ENCODE results near the gene TCERG1L. TPM values are rescaled to one million over a fixed set of nuclear protein-coding genes. Genes with fewer than 3 reads are reported as not detected.

TCERG1L gene
- total and polyA plus RNA-seq, 9 of the 15 experiments (the other 6 are each of a cell fraction or from before 2014, with no cell fraction given) = not detected

DNA sequence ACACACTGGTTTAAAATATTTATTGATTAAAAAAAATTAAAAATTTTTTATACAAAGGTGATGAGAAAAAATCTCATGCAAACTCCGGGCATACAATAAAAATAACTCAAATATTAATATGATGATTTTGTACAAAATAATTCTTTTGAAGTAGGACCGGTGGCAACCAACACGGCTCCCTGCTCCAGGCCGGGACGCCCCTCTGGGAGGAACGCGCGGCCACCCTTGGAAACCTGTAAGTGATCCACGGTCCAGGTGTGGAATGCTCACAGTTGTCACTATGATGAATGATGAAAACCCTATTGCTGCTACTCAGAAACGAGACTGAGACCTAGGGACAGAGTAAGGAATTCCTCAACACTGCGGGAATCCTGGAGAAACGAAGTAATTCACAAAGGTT lies 219.1 kb downstream of the TCERG1L start (continued):
- TF ChIP-seq, protein P1, sequence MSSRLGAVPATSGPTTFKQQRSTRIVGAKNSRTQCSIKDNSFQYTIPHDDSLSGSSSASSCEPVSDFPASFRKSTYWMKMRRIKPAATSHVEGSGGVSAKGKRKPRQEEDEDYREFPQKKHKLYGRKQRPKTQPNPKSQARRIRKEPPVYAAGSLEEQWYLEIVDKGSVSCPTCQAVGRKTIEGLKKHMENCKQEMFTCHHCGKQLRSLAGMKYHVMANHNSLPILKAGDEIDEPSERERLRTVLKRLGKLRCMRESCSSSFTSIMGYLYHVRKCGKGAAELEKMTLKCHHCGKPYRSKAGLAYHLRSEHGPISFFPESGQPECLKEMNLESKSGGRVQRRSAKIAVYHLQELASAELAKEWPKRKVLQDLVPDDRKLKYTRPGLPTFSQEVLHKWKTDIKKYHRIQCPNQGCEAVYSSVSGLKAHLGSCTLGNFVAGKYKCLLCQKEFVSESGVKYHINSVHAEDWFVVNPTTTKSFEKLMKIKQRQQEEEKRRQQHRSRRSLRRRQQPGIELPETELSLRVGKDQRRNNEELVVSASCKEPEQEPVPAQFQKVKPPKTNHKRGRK (tag; IDR thresholded peaks at IDR 0.05) = no peak
- TF ChIP-seq ZKSCAN1 (IDR thresholded peaks at IDR 0.05; ENCODE audit: low read depth, low read length) (no peak), CTBP1 (IDR thresholded peaks at IDR 0.05; ENCODE audit: borderline replicate concordance) (no peak), STAG1 (CRISPR knock-in tag; IDR thresholded peaks at IDR 0.05; ENCODE audit: borderline replicate concordance) (no peak), SMAD2 (IDR thresholded peaks at IDR 0.05; ENCODE audit: low read depth, low read length) (no peak), ZFPM2 (CRISPR knock-in tag; IDR thresholded peaks at IDR 0.05) (no peak)

DNA sequence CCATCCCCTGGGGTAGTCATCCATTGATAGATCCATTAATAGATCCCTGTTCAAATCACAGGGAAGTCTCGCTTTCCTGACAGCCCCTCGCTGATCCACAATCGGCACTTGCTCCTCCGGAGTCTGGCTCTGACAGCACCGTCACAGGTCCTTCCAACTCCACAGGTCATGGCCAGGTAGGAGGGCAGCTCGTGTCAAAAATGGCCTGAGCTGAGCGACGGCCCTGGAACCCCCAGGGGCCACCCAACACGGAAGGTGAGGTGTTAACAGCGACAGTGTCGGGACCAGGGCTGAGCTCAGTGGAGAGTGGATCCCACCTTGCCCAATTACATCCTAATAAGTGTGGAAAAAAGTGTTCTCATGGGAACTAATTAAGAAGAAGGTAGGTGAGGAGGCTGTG lies 219.8 kb downstream of the TCERG1L start:
- DNase-seq (ENCODE audit: extremely low read depth in 1 of 4, low spot score in 3 of 4) (no peak), FAIRE-seq (no peak), ATAC-seq (no peak)
- Histone ChIP-seq H3K9ac (ENCODE audit: insufficient read depth in 1 of 2, low read depth in 2 of 2, low read length in 2 of 2) (no peak overlapping the region), H3K4me2 (ENCODE audit: insufficient read depth, low read length) (no peak overlapping the region), H3K27ac (ENCODE audit: extremely low read depth, low read depth, low read length) (no peak overlapping the region), H3K9me3 (replicated peaks; ENCODE audit: control insufficient read depth, insufficient read depth, low read depth, low read length) (no peaks in the 10 kb centered on the region), H2AFZ (ENCODE audit: low read depth, low read length) (no peak overlapping the region), H3K4me1 (replicated peaks in 1 of 2; ENCODE audit: control insufficient read depth in 2 of 2, insufficient read depth in 2 of 2, low read length in 2 of 2) (no peaks in the 10 kb centered on the region; a peak in 1 of 5 replicates), H3K9me1 (ENCODE audit: control insufficient read depth, insufficient read depth, low read length) (no peaks in the 10 kb centered on the region), H3K79me2 (ENCODE audit: control insufficient read depth, insufficient read depth, low read length) (no peaks in the 10 kb centered on the region), H3K27me3 (ENCODE audit: control insufficient read depth in 2 of 2, insufficient read depth in 2 of 2, low read length in 2 of 2) (peaks cover 0 to 24% of the 10 kb centered on the region in 2 experiments; a peak in 3 of 5 replicates), H3K4me3 (no peak overlapping the region), H3K36me3 (ENCODE audit: control insufficient read depth, insufficient read depth, low read length) (no peaks in the 10 kb centered on the region), H4K20me1 (replicated peaks; ENCODE audit: control insufficient read depth, insufficient read depth, low read length) (no peaks in the 10 kb centered on the region)
- CTCF ChIA-PET (ENCODE audit: low intra/inter-chr PET ratio) = no interaction called here
- in situ Hi-C loops (cut with MboI) = no loop called here
- 0% methylated on average over 5 of the region's 11 CpGs for WGBS (ENCODE audit: insufficient coverage, low coverage, missing lambda C conversion rate)
- intact Hi-C loops (cut with micrococcal nuclease) = no loop called here
- BruUV-seq (replicated peaks) = no TSS peak
- POLR2A ChIA-PET = no interaction called here
- no peak for TF ChIP-seq ZBTB1 (CRISPR knock-in tag; IDR thresholded peaks at IDR 0.05; ENCODE audit: borderline replicate concordance, low read depth)
- TF ChIP-seq, protein P2, sequence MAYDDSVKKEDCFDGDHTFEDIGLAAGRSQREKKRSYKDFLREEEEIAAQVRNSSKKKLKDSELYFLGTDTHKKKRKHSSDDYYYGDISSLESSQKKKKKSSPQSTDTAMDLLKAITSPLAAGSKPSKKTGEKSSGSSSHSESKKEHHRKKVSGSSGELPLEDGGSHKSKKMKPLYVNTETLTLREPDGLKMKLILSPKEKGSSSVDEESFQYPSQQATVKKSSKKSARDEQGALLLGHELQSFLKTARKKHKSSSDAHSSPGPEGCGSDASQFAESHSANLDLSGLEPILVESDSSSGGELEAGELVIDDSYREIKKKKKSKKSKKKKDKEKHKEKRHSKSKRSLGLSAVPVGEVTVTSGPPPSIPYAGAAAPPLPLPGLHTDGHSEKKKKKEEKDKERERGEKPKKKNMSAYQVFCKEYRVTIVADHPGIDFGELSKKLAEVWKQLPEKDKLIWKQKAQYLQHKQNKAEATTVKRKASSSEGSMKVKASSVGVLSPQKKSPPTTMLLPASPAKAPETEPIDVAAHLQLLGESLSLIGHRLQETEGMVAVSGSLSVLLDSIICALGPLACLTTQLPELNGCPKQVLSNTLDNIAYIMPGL (CRISPR knock-in tag; IDR thresholded peaks at IDR 0.05) = no peak
- no peak for TF ChIP-seq BMI1 (IDR thresholded peaks at IDR 0.05; ENCODE audit: low read length)
- no peak for TF ChIP-seq ATF3 (IDR thresholded peaks at IDR 0.05)
- TF ChIP-seq ATF3 (CRISPR knock-in tag; conservative IDR thresholded peaks at IDR 0.05) = no peak
- no peak for TF ChIP-seq VEZF1 (CRISPR knock-in tag; IDR thresholded peaks at IDR 0.05)
- no peak for TF ChIP-seq E2F4 (CRISPR knock-in tag; IDR thresholded peaks at IDR 0.05; ENCODE audit: low read depth)
- TF ChIP-seq HDAC1 (IDR thresholded peaks at IDR 0.05) = no peak
- TF ChIP-seq MTA2 (IDR thresholded peaks at IDR 0.05; ENCODE audit: low read depth) = no peak
- TF ChIP-seq KLF16 (IDR thresholded peaks at IDR 0.05) = no peak
- TF ChIP-seq HLTF (IDR thresholded peaks at IDR 0.05) = no peak
